ENCODE results near the gene GPR42.

DNA sequence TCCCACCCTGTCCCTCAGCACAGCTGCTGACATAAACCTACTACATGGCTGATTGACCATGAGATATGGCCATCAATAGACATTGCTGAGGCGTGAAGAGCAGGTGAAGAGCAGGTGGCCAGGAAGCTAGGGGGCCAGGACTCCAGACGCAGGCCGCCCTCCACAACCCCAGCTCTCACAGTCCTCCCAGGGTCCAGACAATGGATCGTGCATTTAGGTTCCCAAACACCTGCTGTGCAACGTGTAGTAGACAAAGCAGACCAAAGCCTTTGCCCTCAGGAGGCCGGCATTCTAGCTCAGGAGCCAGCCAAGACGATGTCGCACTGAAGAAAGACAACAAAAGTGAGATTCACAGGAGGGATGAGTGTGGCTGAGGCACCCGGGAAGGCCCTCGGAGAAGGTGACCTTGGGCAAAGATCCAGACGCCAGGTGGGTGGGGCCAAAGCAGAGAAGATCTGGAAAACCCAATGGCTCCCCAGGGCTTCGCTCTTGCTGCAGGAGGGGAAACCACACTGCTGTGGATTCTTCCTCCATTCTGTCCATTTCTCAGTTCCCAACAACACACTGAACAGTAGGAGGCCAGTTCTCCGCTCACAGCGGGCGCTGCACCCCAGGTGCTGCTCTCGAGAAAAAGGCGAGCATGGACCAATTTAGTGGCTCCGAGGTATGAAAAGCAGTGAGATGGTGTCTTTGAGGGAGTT lies 21.8 kb upstream of the GPR42 start:
- no peak for TF ChIP-seq POLR2A (IDR thresholded peaks at IDR 0.05; ENCODE audit: extremely low read depth, insufficient read length)
- TF ChIP-seq, protein P1, sequence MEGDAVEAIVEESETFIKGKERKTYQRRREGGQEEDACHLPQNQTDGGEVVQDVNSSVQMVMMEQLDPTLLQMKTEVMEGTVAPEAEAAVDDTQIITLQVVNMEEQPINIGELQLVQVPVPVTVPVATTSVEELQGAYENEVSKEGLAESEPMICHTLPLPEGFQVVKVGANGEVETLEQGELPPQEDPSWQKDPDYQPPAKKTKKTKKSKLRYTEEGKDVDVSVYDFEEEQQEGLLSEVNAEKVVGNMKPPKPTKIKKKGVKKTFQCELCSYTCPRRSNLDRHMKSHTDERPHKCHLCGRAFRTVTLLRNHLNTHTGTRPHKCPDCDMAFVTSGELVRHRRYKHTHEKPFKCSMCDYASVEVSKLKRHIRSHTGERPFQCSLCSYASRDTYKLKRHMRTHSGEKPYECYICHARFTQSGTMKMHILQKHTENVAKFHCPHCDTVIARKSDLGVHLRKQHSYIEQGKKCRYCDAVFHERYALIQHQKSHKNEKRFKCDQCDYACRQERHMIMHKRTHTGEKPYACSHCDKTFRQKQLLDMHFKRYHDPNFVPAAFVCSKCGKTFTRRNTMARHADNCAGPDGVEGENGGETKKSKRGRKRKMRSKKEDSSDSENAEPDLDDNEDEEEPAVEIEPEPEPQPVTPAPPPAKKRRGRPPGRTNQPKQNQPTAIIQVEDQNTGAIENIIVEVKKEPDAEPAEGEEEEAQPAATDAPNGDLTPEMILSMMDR (IDR thresholded peaks at IDR 0.05; ENCODE audit: low read depth, low read length): no peak
- TF ChIP-seq MYC (IDR thresholded peaks at IDR 0.05; ENCODE audit: low read depth, low read length): no peak
